ENCODE data around the gene ZC3H12A.

The ZC3H12A gene

GRCh38 chr1:37482004-37482785 is 7.8 kb downstream of the ZC3H12A start:
- Histone ChIP-seq H3K27me3 (ENCODE audit: insufficient read depth, low read depth) (no peaks in the 10 kb centered on the region), H3K9ac (no peak overlapping the region), H4K20me1 (ENCODE audit: insufficient read depth) (0 out of 2 replicates have a peak, but pooled peaks cover 3% of the 10 kb centered on the region), H3K4me3 (IDR thresholded peaks at IDR 0.05; ENCODE audit: insufficient read depth, low read depth, low read length) (no peak overlapping the region), H3K36me3 (ENCODE audit: insufficient read depth) (0 out of 2 replicates have a peak, but pooled peaks cover 3% of the 10 kb centered on the region), H3K79me2 (ENCODE audit: insufficient read depth, low read depth) (peaks cover 31% of the 10 kb centered on the region), H3K4me1 (ENCODE audit: low read depth, poor library complexity, severe bottlenecking) (peaks cover 37% of the 10 kb centered on the region), H3K27ac (no peak overlapping the region), H3K4me2 (no peak overlapping the region), H2AFZ (ENCODE audit: low read depth) (no peak overlapping the region)
- TF ChIP-seq CTCF (conservative IDR thresholded peaks at IDR 0.05; ENCODE audit: low read depth, low read length), result no peak

GRCh38 chr1:37482796-37483744 is 8.7 kb downstream of the ZC3H12A start:
- Histone ChIP-seq H3K27me3 (ENCODE audit: insufficient read depth, low read depth) (no peaks in the 10 kb centered on the region), H3K79me2 (ENCODE audit: insufficient read depth, low read depth) (peaks cover 23% of the 10 kb centered on the region), H2AFZ (ENCODE audit: low read depth) (no peak overlapping the region), H4K20me1 (ENCODE audit: insufficient read depth) (0 out of 2 replicates have a peak, but pooled peaks cover 3% of the 10 kb centered on the region), H3K27ac (no peak overlapping the region), H3K4me2 (no peak overlapping the region), H3K9ac (no peak overlapping the region), H3K36me3 (ENCODE audit: insufficient read depth) (0 out of 2 replicates have a peak, but pooled peaks cover 3% of the 10 kb centered on the region), H3K4me3 (IDR thresholded peaks at IDR 0.05; ENCODE audit: insufficient read depth, low read depth, low read length) (no peak overlapping the region), H3K4me1 (ENCODE audit: low read depth, poor library complexity, severe bottlenecking) (peaks cover 39% of the 10 kb centered on the region)
- no peak for TF ChIP-seq CTCF (conservative IDR thresholded peaks at IDR 0.05; ENCODE audit: low read depth, low read length)

- H3K27ac ChIP-seq, result no peak overlapping the region
These were observed 9.4 kb downstream of the ZC3H12A start for GRCh38 chr1:37483785-37484184.

More at GRCh38 chr1:37483785-37484184, 9.4 kb downstream of the ZC3H12A start:
- Histone ChIP-seq H3K4me2 (no peak overlapping the region), H3K79me2 (ENCODE audit: insufficient read depth, low read depth) (peaks cover 15% of the 10 kb centered on the region), H3K36me3 (ENCODE audit: insufficient read depth) (0 out of 2 replicates have a peak, but pooled peaks cover 3% of the 10 kb centered on the region), H4K20me1 (ENCODE audit: insufficient read depth) (no peaks in the 10 kb centered on the region), H3K4me1 (ENCODE audit: low read depth, poor library complexity, severe bottlenecking) (peaks cover 36% of the 10 kb centered on the region), H2AFZ (ENCODE audit: low read depth) (no peak overlapping the region), H3K4me3 (IDR thresholded peaks at IDR 0.05; ENCODE audit: insufficient read depth, low read depth, low read length) (no peak overlapping the region), H3K9ac (no peak overlapping the region), H3K27me3 (ENCODE audit: insufficient read depth, low read depth) (no peaks in the 10 kb centered on the region)
- no peak for TF ChIP-seq CTCF (conservative IDR thresholded peaks at IDR 0.05; ENCODE audit: low read depth, low read length)

Measured in KMS-11 (cell line).